ENCODE data around the gene C2orf69. TPM values are rescaled to one million over a fixed set of nuclear protein-coding genes. Genes with fewer than 3 reads are reported as not detected.
"Not testable (repeated sequence)": the region's sequence is repeated elsewhere in the genome, so short reads cannot be mapped to it uniquely, and the experiment has no call there.

Gene C2orf69
- polyA plus RNA-seq, 3 donors = 10.2 to 12.6 (median 12.3) TPM

DNA sequence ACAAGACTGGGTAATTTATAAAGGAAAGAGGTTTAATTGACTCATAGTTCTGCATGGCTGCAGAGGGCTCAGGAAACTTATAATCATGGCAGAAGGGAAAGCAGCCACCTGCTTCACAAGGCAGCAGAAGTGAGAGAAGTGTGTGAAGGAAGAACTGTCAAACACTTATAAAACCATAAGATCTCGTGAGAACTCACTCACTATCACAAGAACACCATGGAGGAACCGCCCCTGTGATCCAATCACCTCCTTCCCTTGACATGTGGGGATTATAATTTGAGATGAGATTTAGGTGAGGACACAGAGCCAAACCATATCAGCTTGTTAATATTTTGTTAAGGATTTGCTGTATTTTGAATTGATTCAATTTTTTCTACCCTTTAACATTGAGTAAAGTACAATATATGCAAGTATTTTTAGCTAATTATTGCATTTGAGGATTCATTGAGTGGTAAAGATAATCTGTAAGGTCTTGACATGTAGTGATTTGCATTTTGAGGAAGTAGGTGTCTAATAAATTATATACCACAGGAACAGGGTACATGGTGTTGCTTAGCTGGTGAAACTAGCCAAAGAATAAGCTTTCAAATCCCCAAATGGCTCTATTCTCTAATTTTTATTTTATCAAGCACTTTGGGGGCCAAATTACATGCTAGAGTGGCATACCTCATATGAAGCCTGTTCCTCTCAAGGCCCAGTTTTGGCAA, 3.9 kb upstream of the C2orf69 start:
- DNase-seq (ENCODE audit: extremely low read depth in 1 of 11, low read depth in 9 of 11, low spot score in 4 of 11) = no peak

DNA sequence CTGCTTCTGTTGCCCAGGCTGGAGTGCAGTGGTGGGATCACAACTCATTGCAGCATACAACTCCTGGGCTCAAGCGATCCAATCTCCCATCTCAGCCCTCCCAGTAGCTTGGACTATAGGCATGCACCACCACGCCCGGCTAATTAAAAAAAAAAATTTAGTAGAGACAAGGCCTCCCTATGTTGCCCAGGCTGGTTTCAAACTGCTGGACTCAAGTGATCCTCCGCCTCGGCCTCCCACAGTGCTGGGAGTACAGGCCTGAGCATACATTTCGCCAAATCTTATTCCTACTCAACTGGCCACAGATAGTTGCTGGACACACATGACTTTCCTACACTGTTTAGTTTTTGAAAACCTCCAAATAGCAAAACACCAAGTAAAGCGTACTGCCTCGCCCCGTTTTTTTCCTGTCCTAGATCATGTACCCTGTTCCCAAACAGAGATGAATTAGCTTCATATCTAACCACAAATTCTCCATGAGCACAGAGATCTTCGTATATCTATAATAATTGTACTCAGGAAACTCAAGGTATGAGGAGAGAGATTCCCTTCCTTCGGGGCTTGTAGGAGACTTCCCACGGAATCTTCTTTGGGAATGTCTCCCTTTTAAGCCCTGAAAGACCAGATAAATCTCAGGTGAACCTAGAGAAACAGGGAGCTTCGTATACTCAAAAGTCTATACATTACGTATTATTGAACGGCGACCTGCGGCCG, 598 bp upstream of the C2orf69 start:
- no peak for DNase-seq (ENCODE audit: extremely low read depth in 1 of 11, low read depth in 9 of 11, low spot score in 4 of 11)

DNA sequence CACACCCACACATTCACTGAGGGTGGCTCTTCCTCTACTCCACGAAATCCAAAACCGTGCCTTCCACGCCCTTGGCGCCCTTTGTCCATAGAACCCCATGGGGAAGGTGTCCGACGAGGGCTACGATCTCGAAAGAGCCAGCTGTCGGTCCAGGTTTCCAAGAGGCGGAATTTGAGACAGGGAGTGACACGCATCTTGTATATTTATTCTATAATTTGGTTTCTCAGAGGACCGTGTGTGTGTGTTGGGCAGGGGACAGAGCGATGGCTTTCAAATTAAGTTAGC, 726 bp downstream of the C2orf69 start:
- peak in 1 of 11 donors; percentile 43 for DNase-seq (ENCODE audit: extremely low read depth in 1 of 11, low read depth in 9 of 11, low spot score in 4 of 11)

DNA sequence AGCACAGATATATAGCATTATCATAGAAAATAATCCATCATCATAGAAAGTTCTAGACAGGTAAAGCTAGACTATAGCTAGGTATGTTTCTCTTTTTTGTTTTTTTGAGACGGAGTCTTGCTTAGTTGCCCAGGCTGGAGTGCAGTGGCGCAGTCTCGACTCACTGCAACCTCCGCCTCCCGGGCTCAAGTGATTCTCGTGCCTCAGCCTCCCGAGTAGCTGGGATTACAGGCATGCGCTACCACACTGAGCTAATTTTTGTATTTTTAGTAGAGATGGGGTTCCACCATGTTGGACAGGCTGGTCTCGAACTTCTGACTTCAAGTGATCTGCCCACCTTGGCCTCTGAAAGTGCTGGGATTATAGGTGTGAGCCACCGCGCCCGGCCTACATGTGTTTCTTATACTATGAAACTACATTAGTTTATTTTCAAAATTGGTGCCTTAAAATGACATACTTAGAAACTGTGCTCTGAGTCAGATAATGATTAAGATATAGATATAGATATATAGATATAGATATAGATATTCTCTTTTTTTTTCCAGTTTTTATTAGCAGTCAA, 1.5 kb downstream of the C2orf69 start:
- not testable (repeated sequence) for DNase-seq (ENCODE audit: extremely low read depth in 1 of 11, low read depth in 9 of 11, low spot score in 4 of 11)

DNA sequence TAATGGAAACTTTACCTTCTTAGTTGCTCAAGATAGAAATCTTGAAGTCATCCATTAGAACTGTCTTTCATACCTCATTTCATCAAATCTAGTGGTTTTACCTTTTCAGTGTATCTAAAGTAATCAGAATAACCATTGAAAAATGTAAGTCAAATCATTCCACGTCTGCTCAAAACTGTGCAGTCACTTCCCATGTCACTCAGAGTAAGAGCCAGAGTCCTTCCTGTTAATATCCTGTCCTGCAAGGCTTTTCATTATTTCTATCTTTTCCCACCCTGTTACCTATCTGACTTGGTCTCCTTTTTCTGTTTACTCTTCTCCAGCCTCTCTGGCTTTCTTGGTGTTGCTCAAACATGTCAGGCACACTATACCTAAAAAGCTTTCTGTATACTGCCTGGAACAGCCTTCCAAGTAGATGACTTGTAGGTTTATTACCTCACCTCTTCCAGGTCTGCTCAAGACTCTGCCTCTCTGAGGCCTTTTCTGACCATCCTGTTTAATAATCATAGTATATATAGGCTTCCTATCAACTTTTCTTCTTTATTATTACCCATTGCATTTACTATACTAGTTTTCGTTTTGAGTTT, 3.4 kb downstream of the C2orf69 start:
- DNase-seq (ENCODE audit: extremely low read depth in 1 of 11, low read depth in 9 of 11, low spot score in 4 of 11) = no peak

DNA sequence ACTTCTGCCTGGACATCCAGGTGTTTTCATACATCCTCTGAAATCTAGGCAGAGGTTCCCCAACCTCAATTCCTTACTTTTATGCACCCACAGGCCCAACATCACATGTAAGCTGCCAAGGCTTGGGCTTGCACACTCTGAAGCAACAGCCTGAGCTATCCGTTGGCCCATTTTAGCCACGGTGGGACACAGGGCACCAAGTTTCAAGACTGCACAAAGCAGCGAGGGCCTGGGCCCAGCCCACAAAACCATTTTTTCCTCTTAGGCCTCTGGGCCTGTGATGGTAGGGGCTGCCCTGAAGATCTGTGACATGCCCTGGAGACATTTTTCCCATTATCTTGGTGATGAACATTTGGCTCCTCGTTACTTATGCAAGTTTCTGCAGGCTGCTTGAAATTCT, 5.9 kb downstream of the C2orf69 start:
- no peak for DNase-seq (ENCODE audit: extremely low read depth in 1 of 11, low read depth in 9 of 11, low spot score in 4 of 11)

DNA sequence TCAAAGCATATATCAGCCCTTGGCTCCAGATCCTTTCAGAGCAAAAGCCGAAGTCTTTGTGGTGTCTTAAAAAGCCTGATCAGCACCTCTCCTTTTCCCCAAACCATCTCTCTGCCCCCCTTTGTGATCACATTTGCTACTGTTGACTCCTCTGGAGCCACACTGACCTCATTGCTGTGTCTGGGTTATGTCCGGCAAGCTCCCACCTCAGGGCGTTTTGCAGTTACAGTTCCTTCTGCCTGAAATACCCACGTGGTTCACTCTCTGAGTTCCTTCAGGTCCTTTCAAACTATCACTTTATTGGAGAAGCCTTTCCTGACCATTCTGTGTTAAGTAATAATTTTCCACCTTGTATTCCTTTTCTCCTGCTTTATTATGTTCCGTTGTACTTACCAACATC, 11.8 kb downstream of the C2orf69 start:
- no peak for DNase-seq (ENCODE audit: extremely low read depth in 1 of 11, low read depth in 9 of 11, low spot score in 4 of 11)

DNA sequence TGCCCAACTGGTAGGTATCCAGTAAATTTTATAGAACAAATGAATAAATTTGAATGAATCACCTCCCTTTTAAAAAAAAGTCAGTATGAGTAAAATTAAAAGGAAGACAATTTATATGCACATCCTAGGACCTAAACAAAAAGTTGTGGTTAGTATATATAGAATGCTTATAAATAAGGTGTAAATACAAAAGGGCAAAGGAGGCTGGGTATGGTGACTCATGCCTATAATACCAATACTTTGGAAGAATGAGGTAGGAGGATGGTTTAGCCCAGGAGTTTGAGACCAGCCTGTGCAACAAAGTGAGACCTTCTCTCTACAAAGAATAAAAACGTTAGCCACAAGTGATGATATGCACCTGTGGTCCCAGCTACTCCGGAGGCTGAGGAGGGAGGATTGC, 12.8 kb downstream of the C2orf69 start:
- no peak for DNase-seq (ENCODE audit: extremely low read depth in 1 of 11, low read depth in 9 of 11, low spot score in 4 of 11)

DNA sequence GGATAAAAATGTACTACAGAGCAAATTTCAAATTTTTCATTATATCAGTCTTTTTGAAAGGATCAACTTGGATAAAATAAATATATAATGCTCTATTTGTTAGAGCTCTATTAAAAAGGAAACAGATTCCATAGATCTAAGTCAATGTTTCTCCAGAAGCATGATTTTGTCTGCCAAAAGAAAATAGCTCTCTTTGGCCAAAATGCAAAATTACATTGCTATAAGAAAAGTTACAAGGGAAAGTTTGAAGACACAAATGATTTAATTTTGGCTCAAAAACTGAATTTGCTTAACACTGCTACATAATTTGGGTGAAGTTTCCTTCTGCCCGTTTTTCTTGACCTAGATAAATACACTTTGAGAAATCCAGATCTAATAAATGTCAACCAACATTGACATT, 15.7 kb downstream of the C2orf69 start:
- no peak for DNase-seq (ENCODE audit: extremely low read depth in 1 of 11, low read depth in 9 of 11, low spot score in 4 of 11)

DNA sequence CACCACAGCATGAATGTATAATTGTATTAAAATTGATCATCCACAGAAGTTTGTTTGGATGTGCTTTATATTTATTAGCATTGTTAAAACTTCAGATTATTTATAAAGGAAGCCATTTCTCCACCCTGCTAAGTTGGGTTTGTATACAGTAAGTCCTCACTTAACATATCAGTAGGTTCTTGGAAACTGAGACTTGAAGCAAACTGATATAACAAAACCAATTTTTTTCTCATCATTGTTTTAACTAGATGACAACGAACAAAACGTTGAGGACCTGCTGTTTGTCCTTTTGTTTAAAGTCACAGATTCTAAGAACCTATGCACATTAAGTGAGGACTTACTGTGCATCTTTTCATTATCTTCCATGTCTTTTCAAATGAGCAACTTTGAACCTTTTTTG, 17.1 kb downstream of the C2orf69 start:
- DNase-seq (ENCODE audit: extremely low read depth in 1 of 11, low read depth in 9 of 11, low spot score in 4 of 11) = no peak

DNA sequence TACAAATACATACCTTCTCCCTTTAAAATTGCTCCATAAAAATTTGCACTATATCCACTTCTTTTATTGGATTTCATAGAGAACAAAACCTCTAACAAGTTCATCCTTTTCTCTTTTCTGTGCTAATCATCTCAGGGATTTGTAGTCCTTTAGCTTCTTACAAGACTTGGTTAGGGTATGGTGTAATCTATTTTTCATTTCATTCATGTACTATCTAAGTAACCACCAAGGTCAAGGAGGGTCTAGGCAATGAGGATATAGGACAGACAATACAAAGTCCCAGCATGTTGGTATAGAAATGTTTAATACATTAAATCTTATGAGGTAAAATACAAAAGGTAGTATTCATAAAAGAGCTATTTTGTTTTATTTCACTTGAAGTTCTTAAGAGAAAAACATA, 17.5 kb downstream of the C2orf69 start:
- DNase-seq (ENCODE audit: extremely low read depth in 1 of 11, low read depth in 9 of 11, low spot score in 4 of 11) = no peak

DNA sequence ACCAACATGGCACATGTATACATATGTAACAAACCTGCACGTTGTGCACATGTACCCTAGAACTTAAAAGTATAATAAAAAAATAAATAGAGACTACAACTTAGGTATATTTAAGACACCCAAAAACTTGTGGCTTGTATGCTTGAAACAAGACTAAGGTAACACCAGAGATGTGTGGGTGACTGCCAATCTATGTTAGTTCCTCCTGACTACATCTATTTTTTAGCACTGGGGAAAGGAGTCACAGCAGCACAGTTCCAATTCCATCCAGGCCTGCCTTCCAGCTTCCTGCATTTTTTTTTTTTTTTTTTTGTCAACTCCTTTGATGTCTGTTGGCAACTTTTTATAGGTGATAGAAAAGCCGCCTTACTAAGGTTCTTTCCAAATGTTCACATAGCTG, 18.2 kb downstream of the C2orf69 start:
- no peak for DNase-seq (ENCODE audit: extremely low read depth in 1 of 11, low read depth in 9 of 11, low spot score in 4 of 11)

DNA sequence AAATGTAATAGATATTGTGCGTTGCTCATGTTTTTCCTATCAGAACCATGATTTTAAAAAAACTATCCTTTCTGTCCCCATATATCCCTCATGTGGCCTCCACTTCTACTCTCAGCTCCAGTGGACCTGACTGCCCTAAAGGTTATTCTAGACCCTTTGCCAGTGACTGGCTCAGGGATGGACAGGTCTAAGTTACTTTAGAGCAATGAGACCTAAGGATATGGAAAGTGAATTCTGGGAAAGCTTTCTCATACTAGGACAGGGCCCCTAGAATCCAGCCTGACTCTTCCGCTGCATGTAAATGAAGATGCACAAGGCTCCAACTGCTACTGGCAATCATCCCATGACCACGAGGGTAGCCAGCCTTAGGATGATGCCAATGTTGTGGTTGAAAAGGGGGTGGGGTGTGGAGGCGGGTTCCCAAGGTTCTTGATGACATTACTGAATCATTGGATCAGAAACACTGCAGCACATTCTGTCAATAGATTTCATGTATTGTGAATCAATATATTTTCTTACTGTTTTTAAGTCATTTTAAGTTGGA, 21.3 kb downstream of the C2orf69 start:
- no peak for DNase-seq (ENCODE audit: extremely low read depth in 1 of 11, low read depth in 9 of 11, low spot score in 4 of 11)

DNA sequence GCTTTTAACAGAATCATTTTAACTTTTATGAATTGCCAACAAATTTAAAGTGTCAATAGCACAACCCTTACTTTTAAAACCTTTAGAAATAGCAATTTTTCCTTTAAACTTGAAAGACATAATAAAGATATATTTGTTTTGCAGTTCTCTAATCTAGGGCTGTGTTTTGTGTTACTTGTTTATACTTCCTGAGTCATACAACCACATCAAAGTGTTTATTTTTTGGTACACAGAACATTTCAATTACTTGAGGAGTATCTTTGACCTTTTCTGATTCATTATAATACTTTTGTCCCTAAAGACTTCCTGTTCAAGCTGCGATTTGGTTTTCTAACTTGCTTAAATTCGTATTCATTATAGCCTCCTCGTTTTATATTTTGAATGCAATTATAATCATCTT, 22.4 kb downstream of the C2orf69 start:
- no peak for DNase-seq (ENCODE audit: extremely low read depth in 1 of 11, low read depth in 9 of 11, low spot score in 4 of 11)

DNA sequence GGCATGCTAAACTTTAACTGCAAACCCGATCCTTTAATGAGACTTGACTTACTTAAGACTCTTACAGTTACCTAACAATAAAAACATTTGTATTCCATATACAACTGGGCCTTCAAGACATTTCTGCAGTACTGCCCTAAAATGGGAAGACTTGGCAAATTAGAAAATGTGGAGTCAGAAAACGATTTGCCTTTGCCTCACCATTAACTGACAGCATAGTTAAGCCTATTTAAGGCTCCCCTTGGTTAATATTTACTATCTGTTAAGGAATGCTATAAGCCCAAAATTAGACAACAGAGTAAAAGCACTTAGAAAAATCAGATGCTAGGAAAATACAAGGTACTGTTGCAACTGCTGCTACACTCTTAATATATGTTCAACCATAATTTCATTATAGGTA, 25.5 kb downstream of the C2orf69 start:
- no peak for DNase-seq (ENCODE audit: extremely low read depth in 1 of 11, low read depth in 9 of 11, low spot score in 4 of 11)

DNA sequence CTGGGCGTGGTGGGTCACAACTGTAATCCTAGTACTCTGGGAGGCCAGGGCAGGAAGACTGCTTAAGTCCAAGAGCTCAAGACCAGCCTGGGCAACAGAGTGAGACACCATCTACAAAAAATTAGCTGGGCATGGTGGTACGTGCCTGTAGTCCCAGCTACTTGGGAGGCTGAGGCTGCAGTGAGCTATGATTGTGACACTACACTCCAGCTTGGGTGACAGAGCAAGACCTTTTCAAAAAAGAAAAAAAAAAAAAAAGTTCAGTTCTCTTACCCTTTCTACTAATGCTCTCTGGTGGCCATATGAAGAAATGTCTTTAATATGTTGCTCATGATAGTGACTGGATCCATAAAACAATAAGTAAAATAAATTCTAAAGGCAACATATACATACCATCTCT, 29.3 kb downstream of the C2orf69 start:
- no peak for DNase-seq (ENCODE audit: extremely low read depth in 1 of 11, low read depth in 9 of 11, low spot score in 4 of 11)

DNA sequence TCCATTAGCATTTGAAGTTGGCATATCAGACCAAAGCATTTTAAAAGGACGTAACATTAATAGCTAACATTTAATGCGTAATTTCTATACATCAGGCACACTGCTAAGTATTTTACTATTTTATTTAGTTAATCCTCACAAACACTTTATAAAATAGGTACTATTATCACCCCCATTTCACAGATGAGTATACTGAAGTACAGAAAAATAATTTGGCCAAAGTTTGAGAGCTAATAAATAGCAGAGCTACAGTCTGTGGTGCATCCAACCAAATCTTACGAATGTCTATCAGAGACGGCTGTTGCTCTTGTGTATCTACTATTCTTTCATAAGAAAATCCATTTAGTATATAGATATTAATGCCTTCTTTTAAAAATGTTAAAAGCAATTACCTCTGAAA, 32.3 kb downstream of the C2orf69 start:
- DNase-seq (ENCODE audit: extremely low read depth in 1 of 11, low read depth in 9 of 11, low spot score in 4 of 11) = no peak

DNA sequence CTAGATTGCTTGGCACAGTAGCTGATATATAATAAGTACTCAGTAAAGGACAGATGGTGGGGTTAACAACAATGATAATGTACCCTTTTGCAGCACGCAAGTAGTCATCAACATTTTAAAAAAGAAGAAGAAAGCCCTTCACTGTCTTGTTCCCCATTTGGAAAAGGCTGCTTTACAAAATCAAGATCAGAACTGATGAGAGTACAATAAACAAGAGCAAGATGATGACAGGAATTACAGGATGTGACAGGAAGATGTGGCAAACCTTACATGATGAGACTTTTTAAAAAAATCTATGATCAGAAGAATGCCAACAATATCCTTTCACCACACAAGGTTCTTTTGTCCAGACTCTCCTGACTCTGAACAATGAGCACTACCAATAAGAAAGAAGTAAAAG, 35.1 kb downstream of the C2orf69 start:
- no peak for DNase-seq (ENCODE audit: extremely low read depth in 1 of 11, low read depth in 9 of 11, low spot score in 4 of 11)

DNA sequence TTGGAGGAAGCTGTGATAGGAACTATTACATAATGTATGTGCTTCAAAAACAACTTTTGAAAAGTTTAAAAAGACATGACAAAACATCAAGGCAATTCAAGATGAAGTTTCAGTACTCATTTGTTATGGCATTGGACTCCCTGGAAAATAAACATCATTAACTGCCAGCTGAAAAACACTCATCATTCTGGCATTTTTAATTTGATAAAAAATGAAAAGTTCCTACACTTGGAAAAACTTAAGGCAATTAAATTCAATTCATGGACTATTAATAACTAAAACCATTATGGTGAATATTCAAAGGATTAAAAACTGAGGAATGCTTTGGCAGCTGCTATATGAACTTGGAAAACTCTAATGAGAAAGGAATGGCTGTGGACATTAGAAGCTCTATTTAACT, 35.7 kb downstream of the C2orf69 start:
- DNase-seq (ENCODE audit: extremely low read depth in 1 of 11, low read depth in 9 of 11, low spot score in 4 of 11) = no peak

DNA sequence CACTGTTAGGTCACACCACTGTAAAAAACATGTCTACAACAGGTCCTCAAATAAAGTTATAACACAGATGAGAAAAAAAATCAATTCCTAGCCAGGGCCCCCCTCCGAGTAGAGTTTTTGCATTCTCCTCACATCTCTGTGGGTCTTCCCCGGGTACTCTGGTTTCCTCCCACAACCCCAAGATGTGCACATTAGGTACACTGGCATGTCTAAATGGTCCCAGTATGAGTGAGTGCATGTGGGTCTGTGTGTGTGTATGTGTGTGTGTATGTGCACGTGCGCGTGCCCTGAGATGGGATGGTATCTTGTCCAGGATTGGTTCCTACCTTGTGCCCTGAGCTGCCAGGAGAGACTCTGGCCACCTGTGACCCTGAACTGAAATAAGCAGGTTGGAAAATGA, 39.3 kb downstream of the C2orf69 start:
- DNase-seq (ENCODE audit: extremely low read depth in 1 of 11, low read depth in 9 of 11, low spot score in 4 of 11) = no peak

Measured in renal cortex interstitium (tissue), 11 donors.